CD4-positive, alpha-beta T cell treated with Interleukin-4 for 1 hour (primary cell): ENCODE measurements around the gene DCDC1.

Experiments
- DNase-seq, 2 donors: peaks; one replicate each; pipeline ENCODE4 v3.0.0-alpha.2; 2020 to 2022

The DCDC1 gene

GRCh38 chr11:30895046-30895445 lies 474.5 kb downstream of the DCDC1 start:
- no peak for DNase-seq

- no peak for DNase-seq
Observed at GRCh38 chr11:30893318-30893717, 476.2 kb downstream of the DCDC1 start.

- no peak for DNase-seq
Observed at GRCh38 chr11:30889143-30889794, 480.3 kb downstream of the DCDC1 start.

- DNase-seq = no peak
Observed at GRCh38 chr11:30879322-30880005, 490.1 kb downstream of the DCDC1 start.

GRCh38 chr11:30878400-30878799 lies 491.1 kb downstream of the DCDC1 start:
- DNase-seq = no peak

- DNase-seq = no peak
Observed at GRCh38 chr11:30876663-30877396, 492.7 kb downstream of the DCDC1 start.

- DNase-seq = no peak
Observed at GRCh38 chr11:30876228-30876627, 493.3 kb downstream of the DCDC1 start.

- DNase-seq = no peak
Observed at GRCh38 chr11:30875806-30876205, 493.7 kb downstream of the DCDC1 start.

- DNase-seq = no peak
Observed at GRCh38 chr11:30873924-30874610, 495.5 kb downstream of the DCDC1 start.

- no peak for DNase-seq
Observed at GRCh38 chr11:30868626-30869081, 500.9 kb downstream of the DCDC1 start.

- DNase-seq = no peak
Observed at GRCh38 chr11:30863209-30863608, 506.3 kb downstream of the DCDC1 start.

- no peak for DNase-seq
Observed at GRCh38 chr11:30861531-30861930, 508.0 kb downstream of the DCDC1 start.

GRCh38 chr11:30861064-30861463 lies 508.5 kb downstream of the DCDC1 start:
- no peak for DNase-seq

GRCh38 chr11:30860146-30860545 lies 509.4 kb downstream of the DCDC1 start:
- no peak for DNase-seq

- no peak for DNase-seq
Observed at GRCh38 chr11:30859669-30860068, 509.9 kb downstream of the DCDC1 start.

- no peak for DNase-seq
Observed at GRCh38 chr11:30855383-30856006, 514.0 kb downstream of the DCDC1 start.

GRCh38 chr11:30853439-30853838 lies 516.1 kb downstream of the DCDC1 start:
- no peak for DNase-seq

GRCh38 chr11:30852645-30853044 lies 516.9 kb downstream of the DCDC1 start:
- DNase-seq = no peak

GRCh38 chr11:30852091-30852490 lies 517.4 kb downstream of the DCDC1 start:
- DNase-seq = no peak

- no peak for DNase-seq
Observed at GRCh38 chr11:30837252-30837651, 532.3 kb downstream of the DCDC1 start.

GRCh38 chr11:30832831-30833230 lies 536.7 kb downstream of the DCDC1 start:
- no peak for DNase-seq

- no peak for DNase-seq
Observed at GRCh38 chr11:30830681-30831080, 538.9 kb downstream of the DCDC1 start.

- no peak for DNase-seq
Observed at GRCh38 chr11:30826911-30827310, 542.6 kb downstream of the DCDC1 start.
